Cardiac fibroblast (primary cell): ENCODE results near the gene NAGA.

ENCODE experiments used
- DNase-seq, 2 donors: peaks; one replicate each; pipeline versions ENCODE4 v3.0.0 to v3.0.0-alpha.2; 2010; ENCODE audit warnings: low read depth in 2 of 2
- H3K4me3 ChIP-seq, 2 donors: replicated peaks in 1 of 2; 1 replicate in 1 of 2; 2 replicates in 1 of 2; pipeline ENCODE4 v1.5.1; 2011; ENCODE audit warnings: low read depth in 2 of 2, low read length in 2 of 2, mild to moderate bottlenecking in 2 of 2, moderate library complexity in 1 of 2
- CTCF ChIP-seq: IDR thresholded peaks from one replicate; pipeline ENCODE4 v1.5.1; 2011; ENCODE audit warnings: low read depth, mild to moderate bottlenecking, low read length, inconsistent platforms

NAGA gene

DNA sequence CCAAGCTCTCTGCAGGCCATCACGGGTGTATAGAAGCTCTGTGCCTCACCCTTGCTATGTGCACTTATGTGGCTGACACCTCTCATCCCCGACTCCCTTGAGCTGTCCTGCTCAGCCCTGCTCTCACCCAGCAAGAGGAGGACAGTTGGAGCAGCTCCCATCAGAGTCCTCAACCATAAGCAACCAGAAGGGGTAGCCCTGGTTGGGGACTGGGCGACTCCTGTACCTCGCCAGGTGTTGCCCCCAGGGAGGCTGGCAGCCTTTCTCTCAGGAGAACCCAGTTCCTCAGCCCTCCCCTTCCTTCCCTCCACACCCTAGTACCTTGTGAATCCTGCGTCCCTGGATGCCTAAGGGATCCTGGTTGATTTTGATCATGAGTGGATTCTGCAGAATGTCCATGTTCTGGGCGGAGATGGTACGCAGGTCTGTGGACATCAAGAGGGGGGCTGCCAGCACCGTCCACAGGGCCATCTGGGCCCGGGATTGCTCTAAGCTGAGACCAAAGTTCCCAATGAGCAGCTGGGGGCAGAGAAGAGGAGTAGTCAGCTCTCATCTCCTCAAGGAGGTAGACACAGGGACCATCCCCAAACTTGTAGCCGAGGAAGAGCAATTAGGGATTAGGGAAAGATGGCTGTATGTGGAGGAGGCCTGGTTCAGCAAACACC, 8.0 kb downstream of the NAGA start:
- TF ChIP-seq CTCF: no peak

DNA sequence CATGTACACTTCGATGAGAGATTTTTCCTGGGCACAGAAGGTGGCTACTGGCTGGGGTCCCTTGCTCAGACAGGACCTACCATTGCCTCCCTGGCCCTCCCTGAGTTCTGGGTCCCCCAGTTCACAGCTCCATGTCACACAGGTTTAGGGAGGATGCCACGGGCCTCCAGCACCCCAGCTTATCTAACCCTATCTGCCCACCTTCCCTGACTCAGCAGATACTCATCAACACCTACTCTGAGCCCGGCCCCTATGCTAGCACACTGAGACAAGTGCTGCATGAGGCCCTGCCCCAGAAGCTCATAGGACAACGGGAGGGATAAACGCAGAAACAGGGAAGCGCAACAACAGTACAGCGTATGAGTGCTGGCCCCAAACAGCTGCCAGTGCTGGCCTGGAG, 9.6 kb downstream of the NAGA start:
- TF ChIP-seq CTCF: no peak
- no peak overlapping the region for H3K4me3 ChIP-seq
- no peak for DNase-seq

More for the DNA sequence above, 8.0 kb downstream of the NAGA start:
- H3K4me3 ChIP-seq: no peak overlapping the region
- DNase-seq: no peak

DNA sequence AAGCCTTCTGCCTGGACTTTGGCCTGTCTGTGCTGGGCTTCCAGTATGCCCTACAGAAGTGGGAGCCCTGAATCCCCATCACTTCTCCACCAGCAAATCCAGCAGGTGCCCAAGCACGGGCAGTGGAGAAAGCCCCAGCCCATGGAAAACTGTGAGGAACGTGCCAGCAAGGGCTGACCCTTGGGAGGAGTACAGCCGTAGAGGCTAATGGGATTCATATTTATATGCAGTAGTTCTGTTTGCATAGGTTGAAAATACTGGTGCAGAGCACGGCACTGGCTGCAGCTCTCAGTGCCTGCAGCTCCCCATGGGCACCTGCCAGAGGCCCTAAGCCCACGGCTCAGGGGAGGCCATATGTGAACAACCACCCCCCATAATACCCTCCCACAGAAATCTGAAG, 10.1 kb downstream of the NAGA start:
- TF ChIP-seq CTCF: no peak
- no peak overlapping the region for H3K4me3 ChIP-seq
- no peak for DNase-seq

GRCh38 chr22:42056757-42057511, 13.7 kb downstream of the NAGA start:
- H3K4me3 ChIP-seq: no peak overlapping the region
- no peak for TF ChIP-seq CTCF
- DNase-seq: no peak

GRCh38 chr22:42052765-42053164, 17.8 kb downstream of the NAGA start:
- no peak for TF ChIP-seq CTCF
- H3K4me3 ChIP-seq: no peak overlapping the region

GRCh38 chr22:42050641-42051180, 19.9 kb downstream of the NAGA start:
- no peak for TF ChIP-seq CTCF
- no peak overlapping the region for H3K4me3 ChIP-seq
- no peak for DNase-seq

More at GRCh38 chr22:42052765-42053164, 17.8 kb downstream of the NAGA start:
- DNase-seq: no peak
